Measurements from ENCODE around the gene PCBP4.

The PCBP4 gene

GRCh38 chr3:51948016-51948580 is 19.2 kb downstream of the PCBP4 start:
- no peak for TF ChIP-seq CTCF (IDR thresholded peaks at IDR 0.05; ENCODE audit: low read depth, low read length, missing control alignments)
- no peak for DNase-seq (ENCODE audit: extremely low read depth, low read depth)
- no peak overlapping the region for H3K4me3 ChIP-seq (replicated peaks; ENCODE audit: low read depth, low read length)

- no peak for DNase-seq (ENCODE audit: extremely low read depth, low read depth)
- H3K4me3 ChIP-seq (replicated peaks; ENCODE audit: low read depth, low read length), result no peak overlapping the region
- no peak for TF ChIP-seq CTCF (IDR thresholded peaks at IDR 0.05; ENCODE audit: low read depth, low read length, missing control alignments)
Observed at GRCh38 chr3:51947215-51947900, 19.9 kb downstream of the PCBP4 start.

- H3K4me3 ChIP-seq (replicated peaks; ENCODE audit: low read depth, low read length), result no peak overlapping the region
- TF ChIP-seq CTCF (IDR thresholded peaks at IDR 0.05; ENCODE audit: low read depth, low read length, missing control alignments), result no peak
- no peak for DNase-seq (ENCODE audit: extremely low read depth, low read depth)
Observed at GRCh38 chr3:51946796-51947195, 20.5 kb downstream of the PCBP4 start.

- H3K4me3 ChIP-seq (replicated peaks; ENCODE audit: low read depth, low read length), result no peak overlapping the region
- TF ChIP-seq CTCF (IDR thresholded peaks at IDR 0.05; ENCODE audit: low read depth, low read length, missing control alignments), result no peak
- no peak for DNase-seq (ENCODE audit: extremely low read depth, low read depth)
Observed at GRCh38 chr3:51945926-51946705, 21.1 kb downstream of the PCBP4 start.

GRCh38 chr3:51945031-51945840 is 22.0 kb downstream of the PCBP4 start:
- no peak for TF ChIP-seq CTCF (IDR thresholded peaks at IDR 0.05; ENCODE audit: low read depth, low read length, missing control alignments)
- DNase-seq (ENCODE audit: extremely low read depth, low read depth), result no peak

GRCh38 chr3:51944451-51945021 is 22.7 kb downstream of the PCBP4 start:
- no peak for TF ChIP-seq CTCF (IDR thresholded peaks at IDR 0.05; ENCODE audit: low read depth, low read length, missing control alignments)
- H3K4me3 ChIP-seq (replicated peaks; ENCODE audit: low read depth, low read length), result no peak overlapping the region
- DNase-seq (ENCODE audit: extremely low read depth, low read depth), result no peak

More at GRCh38 chr3:51945031-51945840, 22.0 kb downstream of the PCBP4 start:
- H3K4me3 ChIP-seq (replicated peaks; ENCODE audit: low read depth, low read length), result no peak overlapping the region

Data from HFF-Myc (cell line).